B cell (primary cell): ENCODE results near the gene SEM1.

ENCODE experiments used
- EZH2 ChIP-seq: IDR thresholded peaks from 2 replicates; pipeline ENCODE4 v1.6.1; 2012; ENCODE audit warnings: borderline replicate concordance, low read depth, mild to moderate bottlenecking, moderate library complexity, low read length; ENCODE audit not compliant: insufficient read depth, poor library complexity, severe bottlenecking
- TF ChIP-seq, protein P1 (sequence below): fragments of 200-600 bp; IDR thresholded peaks from one replicate; pipeline ENCODE4 v1.8.0; 2022; ENCODE audit warnings: antibody characterized with exemption, mild to moderate bottlenecking

DNA sequence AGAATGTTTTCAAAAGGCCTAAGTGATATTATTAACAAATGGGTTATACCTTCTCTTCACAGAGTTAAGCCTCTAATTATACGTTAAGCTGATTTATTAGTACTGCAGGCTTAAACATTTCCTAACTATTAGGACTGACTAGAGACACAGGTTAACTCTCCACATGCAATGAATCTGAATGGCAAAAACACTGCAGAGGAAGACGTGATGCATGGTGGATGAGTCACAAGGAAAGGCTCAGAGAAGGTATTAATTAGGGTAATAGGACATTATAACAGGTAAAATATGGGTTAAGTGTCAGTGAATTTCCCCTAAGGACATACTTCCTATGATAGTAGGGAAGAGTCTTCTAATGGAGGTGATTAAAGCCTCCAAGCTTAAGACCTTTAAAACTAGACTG, 24.7 kb upstream of the SEM1 start:
- TF ChIP-seq, protein P1, sequence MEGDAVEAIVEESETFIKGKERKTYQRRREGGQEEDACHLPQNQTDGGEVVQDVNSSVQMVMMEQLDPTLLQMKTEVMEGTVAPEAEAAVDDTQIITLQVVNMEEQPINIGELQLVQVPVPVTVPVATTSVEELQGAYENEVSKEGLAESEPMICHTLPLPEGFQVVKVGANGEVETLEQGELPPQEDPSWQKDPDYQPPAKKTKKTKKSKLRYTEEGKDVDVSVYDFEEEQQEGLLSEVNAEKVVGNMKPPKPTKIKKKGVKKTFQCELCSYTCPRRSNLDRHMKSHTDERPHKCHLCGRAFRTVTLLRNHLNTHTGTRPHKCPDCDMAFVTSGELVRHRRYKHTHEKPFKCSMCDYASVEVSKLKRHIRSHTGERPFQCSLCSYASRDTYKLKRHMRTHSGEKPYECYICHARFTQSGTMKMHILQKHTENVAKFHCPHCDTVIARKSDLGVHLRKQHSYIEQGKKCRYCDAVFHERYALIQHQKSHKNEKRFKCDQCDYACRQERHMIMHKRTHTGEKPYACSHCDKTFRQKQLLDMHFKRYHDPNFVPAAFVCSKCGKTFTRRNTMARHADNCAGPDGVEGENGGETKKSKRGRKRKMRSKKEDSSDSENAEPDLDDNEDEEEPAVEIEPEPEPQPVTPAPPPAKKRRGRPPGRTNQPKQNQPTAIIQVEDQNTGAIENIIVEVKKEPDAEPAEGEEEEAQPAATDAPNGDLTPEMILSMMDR = no peak
- TF ChIP-seq EZH2 = no peak
